ENCODE data around the gene CD151.

Gene CD151

DNA sequence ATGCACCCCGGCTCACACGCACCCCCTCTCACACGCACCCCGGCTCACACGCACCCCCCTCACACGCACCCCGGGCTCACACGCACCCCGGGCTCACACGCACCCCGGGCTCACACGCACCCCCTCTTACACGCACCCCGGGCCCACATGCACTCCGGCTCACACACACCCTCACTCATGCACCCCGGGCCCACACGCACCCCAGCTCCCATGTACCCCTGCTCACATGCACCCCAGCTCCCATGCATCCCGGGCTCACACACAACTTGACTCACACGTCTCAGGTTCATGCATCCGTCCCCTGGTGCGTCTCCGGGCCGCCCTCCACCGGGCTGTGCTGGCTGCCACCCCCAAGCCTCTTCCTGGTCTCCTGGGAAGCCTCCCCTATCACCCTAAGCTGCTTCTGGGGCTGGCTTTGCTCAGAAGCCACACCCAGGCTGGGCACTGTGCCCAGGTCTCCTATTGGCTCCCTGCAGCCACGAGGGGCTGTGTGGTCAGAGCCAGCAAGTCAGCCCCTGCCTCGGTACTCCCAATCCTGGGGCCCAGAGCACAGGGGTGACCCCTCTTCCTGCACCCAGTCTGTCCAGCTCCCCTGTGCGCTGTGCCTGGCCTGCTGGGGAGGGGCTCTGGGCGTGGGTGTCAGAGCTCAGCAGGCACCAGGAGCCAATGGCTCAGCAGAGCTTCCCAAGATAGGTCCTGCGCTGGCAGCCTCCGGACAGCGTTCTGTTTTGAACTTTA is 26.8 kb downstream of the CD151 start:
- DNase-seq, result no peak

- no peak for DNase-seq
Measured at GRCh38 chr11:860234-861104, 27.7 kb downstream of the CD151 start.

DNA sequence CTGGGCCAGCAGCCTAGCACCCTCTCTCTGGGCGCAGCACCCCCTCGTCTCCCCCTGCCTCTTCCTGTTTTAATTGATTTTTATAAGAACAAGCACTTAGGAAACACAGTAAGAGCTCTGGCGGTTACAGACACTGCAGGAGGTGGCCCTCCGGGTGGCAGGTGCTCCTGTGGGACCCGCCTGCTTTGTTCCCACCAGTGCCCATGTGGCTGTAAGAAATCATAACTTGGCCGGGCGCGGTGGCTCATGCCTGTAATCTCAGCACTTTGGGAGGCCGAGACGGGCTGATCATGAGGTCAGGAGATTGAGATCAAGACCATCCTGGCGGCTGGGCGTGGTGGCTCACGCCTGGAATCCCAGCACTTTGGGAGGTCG is 28.3 kb downstream of the CD151 start:
- DNase-seq, result no peak

GRCh38 chr11:862081-862661 is 29.4 kb downstream of the CD151 start:
- DNase-seq, result no peak

DNA sequence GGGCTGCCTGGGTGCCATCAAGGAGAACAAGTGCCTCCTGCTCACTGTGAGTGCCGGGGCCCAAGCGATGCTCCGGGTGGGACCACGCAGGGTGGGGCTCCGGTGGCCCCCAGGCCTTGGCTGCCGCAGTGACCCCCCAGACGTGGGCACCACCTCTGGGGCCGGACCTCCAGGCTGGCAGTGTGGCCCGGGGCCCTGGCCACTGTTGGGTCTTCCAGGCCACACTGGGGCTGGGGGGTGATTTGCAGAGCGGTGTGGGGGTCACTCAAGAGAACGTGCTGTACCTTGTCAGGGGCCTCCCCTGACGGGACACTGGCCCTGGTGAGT is 29.9 kb downstream of the CD151 start:
- no peak for DNase-seq

- DNase-seq, result no peak
Measured at GRCh38 chr11:863023-863909, 30.5 kb downstream of the CD151 start.

- DNase-seq, result no peak
Measured at GRCh38 chr11:863910-864827, 31.4 kb downstream of the CD151 start.

GRCh38 chr11:864898-865297 is 32.1 kb downstream of the CD151 start:
- no peak for DNase-seq

- no peak for DNase-seq
Measured at GRCh38 chr11:865462-866430, 33.0 kb downstream of the CD151 start.

DNA sequence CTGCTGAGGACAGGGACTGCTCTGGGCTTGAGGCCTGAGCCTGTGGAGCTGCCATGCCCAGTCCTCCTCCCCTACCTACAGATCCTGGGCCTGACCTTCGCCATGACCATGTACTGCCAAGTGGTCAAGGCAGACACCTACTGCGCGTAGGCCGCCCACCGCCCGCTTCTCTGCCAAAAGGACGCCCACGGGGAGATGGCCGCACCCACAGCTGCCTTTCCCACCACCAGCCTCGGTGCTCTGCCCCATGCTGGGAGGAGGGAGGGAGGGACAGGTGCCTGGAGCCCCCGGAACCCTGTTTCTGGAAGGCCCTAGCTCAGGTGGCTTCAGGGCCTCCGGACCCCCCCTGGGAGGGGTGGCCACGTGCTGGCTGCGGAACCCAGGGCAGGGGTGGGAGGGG is 33.7 kb downstream of the CD151 start:
- DNase-seq, result no peak

DNA sequence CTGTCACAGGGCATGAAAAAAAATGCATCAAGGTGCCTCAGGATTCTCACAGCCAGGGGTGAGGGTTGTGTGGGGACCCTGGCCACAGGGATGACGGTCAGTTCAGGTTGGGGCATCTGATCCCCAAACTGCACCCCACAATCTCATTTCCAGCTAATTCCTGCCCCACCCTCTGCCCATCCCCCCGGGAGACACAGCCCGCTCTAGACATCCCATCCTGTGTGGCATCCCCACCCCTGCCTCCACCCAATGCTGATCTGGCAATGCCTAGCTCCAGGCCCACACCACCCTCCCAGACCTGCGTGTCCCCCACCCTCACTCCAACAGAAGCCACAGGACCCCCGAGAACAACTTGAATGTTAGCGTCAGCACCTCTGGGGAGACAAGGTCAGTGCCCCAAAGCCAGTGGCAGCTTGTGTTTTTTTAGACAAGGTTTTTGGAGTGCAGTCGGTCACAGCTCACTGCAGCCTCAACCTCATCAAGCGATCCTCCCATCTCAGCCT is 35.2 kb downstream of the CD151 start:
- no peak for DNase-seq

- DNase-seq, result no peak
Measured at GRCh38 chr11:868394-868793, 35.6 kb downstream of the CD151 start.

DNA sequence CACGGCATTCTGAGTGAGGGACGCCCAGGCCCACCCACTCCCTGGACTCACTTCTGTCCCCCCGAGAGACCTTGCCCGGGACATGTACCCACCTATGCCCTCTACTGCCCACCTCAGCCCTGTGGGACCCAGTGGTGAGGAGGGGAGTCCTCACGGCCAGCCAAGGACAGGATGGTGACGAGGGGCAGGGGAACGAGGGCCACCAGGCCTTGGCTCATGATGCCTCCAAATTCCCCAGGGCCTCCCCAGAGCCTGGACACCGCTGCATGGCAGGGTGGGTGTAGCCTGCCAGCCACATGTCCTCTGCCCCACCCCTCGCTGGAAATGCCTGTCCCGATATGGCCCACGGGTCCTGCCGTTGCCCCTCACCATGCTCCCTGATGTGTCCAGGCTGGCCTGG is 36.0 kb downstream of the CD151 start:
- no peak for DNase-seq

DNA sequence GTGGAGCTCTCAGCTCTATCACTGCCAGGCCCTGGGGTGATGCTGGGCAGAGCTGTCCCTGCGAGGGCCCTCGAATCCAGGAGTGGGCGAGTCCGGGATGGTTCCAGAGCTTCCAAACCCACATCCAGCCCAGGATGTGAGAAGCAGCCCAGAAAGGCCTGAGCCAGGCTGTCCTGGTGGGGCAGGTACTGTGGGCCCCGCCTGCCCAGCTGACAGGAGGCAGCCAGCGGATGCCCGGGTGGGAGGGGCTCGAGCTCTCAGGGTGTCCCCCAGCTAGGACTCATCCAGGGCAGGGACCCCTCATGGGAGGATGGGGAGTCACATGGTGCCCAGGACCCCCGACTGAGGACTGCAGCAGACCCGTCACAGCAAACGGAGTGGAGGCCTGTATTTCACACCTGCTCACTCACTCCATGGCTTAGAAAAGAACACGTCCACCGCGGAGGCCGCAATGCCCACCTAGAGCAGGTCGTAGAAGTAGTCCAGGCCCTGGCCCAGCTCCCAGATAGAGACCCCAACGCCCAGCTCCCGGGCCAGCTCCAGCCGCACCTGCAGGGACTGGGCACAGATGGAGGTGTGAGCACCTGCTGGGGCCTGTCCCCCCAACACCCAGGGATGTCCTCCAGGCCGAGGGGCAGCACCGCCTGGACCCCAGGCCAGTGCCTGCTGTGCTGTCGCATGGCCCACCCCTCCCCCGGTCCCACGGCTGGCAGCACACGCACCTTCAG is 36.8 kb downstream of the CD151 start:
- DNase-seq, result no peak

DNA sequence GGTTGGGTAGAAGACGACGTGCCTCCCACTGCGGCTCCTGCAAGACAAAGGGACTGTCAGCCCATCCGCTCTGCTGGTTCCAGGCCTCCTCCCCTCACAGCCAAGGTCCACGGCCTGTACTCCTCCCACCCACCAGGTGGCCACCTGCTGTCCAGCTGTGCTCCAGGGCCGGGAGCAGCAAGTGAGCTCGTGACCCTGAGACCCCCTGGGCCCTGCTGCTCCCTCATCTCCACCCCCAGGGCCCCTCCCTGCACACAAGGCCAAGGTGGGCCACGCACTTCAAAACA is 37.3 kb downstream of the CD151 start:
- no peak for DNase-seq

DNA sequence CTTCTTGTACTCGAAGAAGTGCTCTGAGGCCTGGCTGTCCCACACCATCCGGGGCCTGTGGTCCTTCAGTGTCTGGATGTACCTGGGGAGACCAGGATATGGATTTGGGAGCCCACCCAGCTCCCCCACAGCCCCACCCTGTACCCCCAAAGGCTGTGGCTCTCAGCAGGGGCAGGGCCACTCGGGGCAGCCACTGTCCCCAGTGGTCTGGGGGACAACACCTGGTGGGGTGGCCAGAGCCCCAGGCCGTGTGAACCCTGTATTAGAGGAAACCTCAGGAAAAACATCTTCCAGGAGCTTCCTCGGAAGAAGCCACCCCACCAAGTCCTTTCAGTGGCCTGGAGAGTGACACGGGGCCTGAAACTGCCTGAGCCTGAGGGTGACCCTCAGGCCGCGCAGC is 37.7 kb downstream of the CD151 start:
- no peak for DNase-seq

GRCh38 chr11:871472-871871 is 38.7 kb downstream of the CD151 start:
- no peak for DNase-seq

GRCh38 chr11:872799-873198 is 40.0 kb downstream of the CD151 start:
- no peak for DNase-seq

- no peak for DNase-seq
Measured at GRCh38 chr11:873706-874105, 41.0 kb downstream of the CD151 start.

- DNase-seq, result no peak
Measured at GRCh38 chr11:875203-875602, 42.5 kb downstream of the CD151 start.
